Ectodermal cell (in vitro differentiated cells): ENCODE data around the gene ANKRD10.
"Not testable (repeated sequence)": the region's sequence is repeated elsewhere in the genome, so short reads cannot be mapped to it uniquely, and the experiment has no call there.

Source experiments
- H3K27ac ChIP-seq: 2 replicates; pipeline ENCODE4 v1.7.0; 2013; ENCODE audit warnings: mild to moderate bottlenecking, low read depth, low read length; ENCODE audit not compliant: insufficient read depth, poor library complexity, severe bottlenecking
- H3K27me3 ChIP-seq: 2 replicates; pipeline ENCODE4 v1.7.0; 2013; ENCODE audit warnings: mild to moderate bottlenecking, low read length; ENCODE audit not compliant: insufficient read depth, control insufficient read depth, poor library complexity, severe bottlenecking
- H3K36me3 ChIP-seq: one replicate; pipeline ENCODE4 v1.7.0; 2013; ENCODE audit warnings: low read length; ENCODE audit not compliant: control insufficient read depth, insufficient read depth
- H3K4me1 ChIP-seq: one replicate; pipeline ENCODE4 v1.7.0; 2013; ENCODE audit warnings: low read length; ENCODE audit not compliant: control insufficient read depth, insufficient read depth
- H3K4me3 ChIP-seq: 2 replicates; pipeline ENCODE4 v1.7.0; 2013; ENCODE audit warnings: low read depth, low read length, control low read depth; ENCODE audit not compliant: insufficient read depth
- H3K9me3 ChIP-seq: 2 replicates; pipeline ENCODE4 v1.7.0; 2013; ENCODE audit warnings: mild to moderate bottlenecking, low read length, moderate library complexity; ENCODE audit not compliant: control insufficient read depth
- WGBS, 2 experiments: methylation state at CpG; one replicate each; pipeline ENCODE4 v1.1.7; 2013; ENCODE audit warnings: missing lambda C conversion rate in 2 of 2; 5-methylcytosine and 5-hydroxymethylcytosine counted together

The ANKRD10 gene

DNA sequence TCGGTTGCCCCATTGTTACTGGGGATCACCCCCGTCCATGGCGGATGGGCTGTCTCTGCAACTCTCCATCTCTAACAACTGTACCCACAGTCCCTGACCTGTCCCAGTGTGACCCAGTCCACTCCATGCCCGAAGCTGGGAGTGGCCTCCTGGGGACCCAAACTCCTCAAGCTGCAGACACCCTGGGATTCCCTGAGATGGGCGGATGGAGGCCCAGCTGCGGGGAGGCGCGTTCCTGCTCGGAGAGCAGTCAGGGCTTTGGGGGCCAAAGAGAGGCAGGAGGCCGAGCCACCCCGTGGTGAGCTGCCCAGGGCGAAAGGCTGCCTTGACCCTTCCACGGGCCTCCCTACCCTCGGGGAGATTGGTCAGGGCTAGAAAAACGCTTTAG, 39.7 kb upstream of the ANKRD10 start:
- H3K27ac ChIP-seq, H3K9me3 ChIP-seq, H3K4me3 ChIP-seq, H3K27me3 ChIP-seq, H3K4me1 ChIP-seq, H3K36me3 ChIP-seq: not testable (repeated sequence)
- 91% methylated on average over 15 of the region's 15 CpGs for WGBS, 2 experiments

DNA sequence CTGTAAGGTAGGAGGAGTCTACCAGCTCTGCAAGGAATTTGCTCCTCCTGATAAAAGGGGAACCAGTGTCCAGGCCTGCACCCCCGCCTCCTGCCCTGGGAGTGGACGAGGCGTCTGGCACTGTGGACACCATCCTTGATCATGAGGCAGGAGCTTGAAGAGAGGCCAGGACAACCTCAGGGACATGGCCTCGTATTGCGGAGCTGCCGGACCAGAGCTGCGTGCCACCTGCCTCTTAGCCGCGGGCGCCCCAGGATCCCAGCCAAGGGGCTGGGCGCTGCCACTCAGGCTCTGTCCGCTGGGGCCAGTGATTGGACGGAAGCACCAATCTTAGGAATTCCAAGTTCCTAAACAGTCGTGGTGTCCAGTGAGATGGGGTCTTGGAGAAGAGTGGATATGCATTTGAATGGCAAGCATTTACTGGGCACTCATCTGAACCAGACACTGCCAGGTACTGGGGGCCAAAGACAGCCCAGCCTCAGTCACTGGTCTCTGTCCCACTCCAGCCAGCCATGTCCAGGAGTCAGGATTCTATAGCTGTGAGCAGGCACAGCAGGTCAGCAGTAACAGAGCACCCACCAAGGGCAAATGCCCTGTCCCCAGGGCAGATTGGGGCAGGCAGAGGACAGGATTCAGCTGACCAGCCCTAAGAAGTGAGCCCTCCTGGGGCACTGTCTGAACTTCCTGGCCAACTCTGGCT, 39.1 kb upstream of the ANKRD10 start:
- no peaks in the 10 kb centered on the region for H3K4me1 ChIP-seq
- no peaks in the 10 kb centered on the region for H3K9me3 ChIP-seq
- H3K36me3 ChIP-seq: no peaks in the 10 kb centered on the region
- H3K4me3 ChIP-seq: no peak overlapping the region
- WGBS, 2 experiments: 96 to 97% methylated on average over 14 of the region's 14 CpGs
- no peaks in the 10 kb centered on the region for H3K27me3 ChIP-seq
- no peak overlapping the region for H3K27ac ChIP-seq

DNA sequence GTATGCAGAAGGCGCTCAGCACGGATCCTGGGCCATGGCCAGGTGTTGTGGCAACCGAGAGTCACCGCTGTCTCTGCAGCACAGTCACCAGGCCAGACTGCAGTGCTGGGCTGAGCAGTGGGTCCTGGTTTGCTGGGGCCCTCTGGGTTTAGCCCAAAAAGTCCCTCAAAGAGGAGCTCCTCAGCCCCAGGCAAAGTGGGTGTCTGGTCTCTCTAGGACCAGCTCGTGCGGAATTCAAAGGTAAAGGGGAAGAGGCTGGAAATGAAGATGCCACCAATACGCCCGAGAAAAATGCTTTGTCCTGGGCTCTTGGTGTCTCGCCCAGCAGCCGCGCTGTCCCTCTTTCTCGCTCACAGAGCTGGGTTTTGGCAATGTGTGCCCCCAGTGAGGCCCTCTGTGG, 38.5 kb upstream of the ANKRD10 start:
- 94 to 95% methylated on average over 12 of the region's 12 CpGs for WGBS, 2 experiments
- Histone ChIP-seq H3K4me3 (no peak overlapping the region), H3K36me3 (no peaks in the 10 kb centered on the region), H3K9me3 (no peaks in the 10 kb centered on the region), H3K27ac (no peak overlapping the region), H3K4me1 (no peaks in the 10 kb centered on the region), H3K27me3 (no peaks in the 10 kb centered on the region)

DNA sequence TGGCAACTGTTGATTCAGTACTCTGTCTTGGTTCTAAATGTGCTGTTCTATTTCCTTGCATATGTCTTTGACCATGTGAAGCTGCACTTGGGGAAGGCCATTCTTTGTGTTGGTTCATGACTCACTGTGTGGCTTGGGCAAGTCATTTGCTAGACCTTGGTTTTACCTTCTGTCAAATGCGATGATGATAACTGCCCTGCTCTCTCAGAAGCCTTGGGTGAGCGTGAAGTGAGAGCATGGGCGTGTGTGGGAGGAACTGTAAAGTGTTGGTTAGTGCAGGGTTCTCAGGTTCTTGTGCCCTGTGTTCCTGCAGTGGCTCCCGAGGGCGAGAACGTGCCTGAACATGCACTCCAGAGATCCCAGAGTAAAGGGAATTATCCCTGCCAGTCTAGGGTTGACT, 37.3 kb upstream of the ANKRD10 start:
- H3K27me3 ChIP-seq: not testable (repeated sequence)
- WGBS, 2 experiments: 88 to 92% methylated on average over 4 to 6 of the region's 6 CpGs

DNA sequence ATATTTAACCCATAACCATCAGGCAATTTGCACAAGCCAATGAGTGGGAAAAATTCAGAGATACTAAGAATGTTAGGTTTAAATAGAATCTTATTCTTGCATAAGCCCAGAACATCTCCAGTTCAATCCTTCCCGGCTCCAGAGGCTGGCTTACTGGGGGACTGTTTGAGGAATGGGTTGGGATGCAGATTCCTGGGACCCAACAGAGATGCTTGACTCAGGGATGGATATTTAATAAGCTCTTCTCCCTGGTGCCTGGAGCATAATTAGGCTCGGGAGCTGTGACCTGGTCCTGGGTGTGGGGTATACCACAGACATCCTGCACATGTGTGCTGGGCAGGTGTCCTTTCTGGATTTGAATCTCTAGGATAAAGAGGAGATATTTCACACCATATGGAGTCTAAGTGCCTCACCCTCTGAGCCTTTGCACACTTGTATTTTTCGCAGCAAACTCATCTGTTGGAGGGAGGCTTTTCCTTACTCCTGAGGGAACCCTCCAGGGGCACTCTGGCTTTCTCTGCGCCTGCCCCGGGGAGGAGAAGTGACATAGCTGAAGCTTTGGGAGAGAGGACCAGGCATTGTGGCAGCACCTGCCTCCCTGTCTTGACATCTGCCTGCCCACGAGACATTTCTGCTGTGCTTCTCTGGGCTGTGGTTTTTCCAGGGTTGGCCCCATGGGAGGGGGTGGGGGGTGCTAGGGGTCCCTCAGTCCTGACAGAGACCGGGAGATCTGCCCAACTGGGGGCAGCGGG, 36.1 kb upstream of the ANKRD10 start:
- Histone ChIP-seq H3K36me3 (no peaks in the 10 kb centered on the region), H3K27me3 (no peaks in the 10 kb centered on the region), H3K4me3 (no peak overlapping the region), H3K4me1 (no peaks in the 10 kb centered on the region), H3K9me3 (no peaks in the 10 kb centered on the region), H3K27ac (no peak overlapping the region)
- WGBS, 2 experiments: 90 to 94% methylated on average over 8 of the region's 8 CpGs

More for the DNA sequence above, 37.3 kb upstream of the ANKRD10 start:
- not testable (repeated sequence) for H3K4me1 ChIP-seq, H3K4me3 ChIP-seq, H3K36me3 ChIP-seq, H3K9me3 ChIP-seq, H3K27ac ChIP-seq

DNA sequence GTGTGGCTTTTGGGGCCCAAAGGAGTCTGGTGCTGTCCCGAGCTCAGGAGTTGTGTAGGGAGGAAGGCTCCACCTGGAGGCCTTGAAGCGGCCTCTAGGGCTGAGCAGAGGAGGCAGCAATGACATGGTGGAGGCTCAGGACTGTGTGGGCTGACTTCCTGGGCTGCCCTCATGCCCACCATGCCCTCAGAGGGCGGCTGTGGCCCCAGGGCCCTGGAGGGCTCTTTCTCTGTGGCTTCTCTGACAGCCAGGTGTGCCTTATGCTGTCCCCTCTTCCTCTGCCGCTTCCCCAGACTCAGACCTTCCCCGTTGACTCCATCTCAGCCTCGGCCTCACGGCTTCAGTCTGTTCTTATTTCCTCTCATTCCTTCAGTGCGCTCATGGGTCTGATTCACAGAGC, 35.5 kb upstream of the ANKRD10 start:
- H3K36me3 ChIP-seq: no peaks in the 10 kb centered on the region
- WGBS, 2 experiments: 93 to 94% methylated on average over 8 of the region's 8 CpGs
- no peaks in the 10 kb centered on the region for H3K4me1 ChIP-seq
- H3K4me3 ChIP-seq: no peak overlapping the region
- no peaks in the 10 kb centered on the region for H3K27me3 ChIP-seq
- H3K27ac ChIP-seq: no peak overlapping the region
- no peaks in the 10 kb centered on the region for H3K9me3 ChIP-seq

DNA sequence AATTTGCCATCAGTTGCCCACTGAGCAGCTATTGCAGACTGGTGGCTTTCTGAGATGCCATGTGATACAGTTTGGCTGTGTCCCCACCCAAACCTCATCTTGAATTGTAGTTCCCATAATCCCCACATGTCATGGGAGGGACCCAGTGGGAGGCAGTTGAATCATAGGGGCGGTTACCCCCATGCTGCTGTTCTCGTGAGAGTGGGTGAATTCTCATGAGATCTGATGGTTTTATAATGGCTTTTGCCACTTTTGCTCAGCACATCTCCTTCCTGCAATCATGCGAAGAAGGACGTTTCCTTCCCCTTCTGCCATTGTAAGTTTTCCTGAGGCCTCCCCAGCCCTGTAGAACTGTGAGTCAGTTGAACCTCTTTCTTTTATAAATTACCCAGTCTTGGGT, 34.8 kb upstream of the ANKRD10 start:
- H3K4me3 ChIP-seq: no peak overlapping the region
- H3K4me1 ChIP-seq: no peaks in the 10 kb centered on the region
- no peaks in the 10 kb centered on the region for H3K27me3 ChIP-seq
- H3K9me3 ChIP-seq: no peaks in the 10 kb centered on the region
- H3K27ac ChIP-seq: no peak overlapping the region
- no peaks in the 10 kb centered on the region for H3K36me3 ChIP-seq
- 89 to 94% methylated on average over 4 of the region's 4 CpGs for WGBS, 2 experiments

DNA sequence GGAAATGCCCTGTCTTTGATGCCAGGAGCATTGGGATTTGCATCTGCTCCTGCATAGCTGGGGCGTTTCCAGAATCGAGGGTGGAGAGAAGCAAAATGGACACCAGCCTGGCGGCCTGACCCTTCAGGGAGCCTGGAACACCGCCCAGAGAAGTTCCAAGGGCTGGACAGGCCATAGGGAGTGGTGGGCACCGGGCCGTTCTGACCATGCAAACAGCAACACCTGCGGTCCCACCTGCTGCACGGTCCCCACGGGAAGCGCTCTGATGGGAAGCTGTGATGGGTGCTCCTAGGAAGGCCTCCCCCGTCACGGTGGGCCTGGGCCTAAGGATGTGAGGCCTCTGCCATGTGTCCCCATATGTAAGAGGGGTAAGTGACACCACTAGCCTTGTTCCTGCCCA, 34.2 kb upstream of the ANKRD10 start:
- Histone ChIP-seq H3K27me3 (no peaks in the 10 kb centered on the region), H3K9me3 (no peaks in the 10 kb centered on the region), H3K36me3 (no peaks in the 10 kb centered on the region), H3K4me1 (no peaks in the 10 kb centered on the region), H3K27ac (no peak overlapping the region), H3K4me3 (no peak overlapping the region)
- WGBS, 2 experiments: 94 to 95% methylated on average over 12 of the region's 12 CpGs

DNA sequence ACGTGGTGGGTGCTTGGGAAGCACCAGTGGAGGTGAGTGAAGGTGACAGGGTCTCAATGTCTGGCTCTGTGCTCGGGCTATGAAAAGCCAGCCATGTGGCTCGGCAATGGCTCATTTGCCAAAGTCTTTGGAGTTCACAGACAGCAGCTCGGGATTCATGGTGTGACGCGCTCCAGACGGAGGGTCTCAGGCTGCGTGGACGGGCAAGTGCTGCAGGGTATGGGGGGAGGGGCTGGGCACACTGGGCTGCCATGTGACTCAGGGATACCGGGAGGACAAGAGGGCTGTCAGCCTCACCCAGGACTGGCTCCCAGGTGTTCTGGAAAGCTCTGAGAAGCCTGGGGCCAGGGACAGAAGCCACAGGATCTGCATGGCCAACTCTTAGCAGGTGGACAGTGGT, 32.5 kb upstream of the ANKRD10 start:
- H3K27me3 ChIP-seq, H3K36me3 ChIP-seq, H3K4me1 ChIP-seq, H3K4me3 ChIP-seq, H3K27ac ChIP-seq, H3K9me3 ChIP-seq: not testable (repeated sequence)
- 90 to 94% methylated on average over 1 to 6 of the region's 10 CpGs for WGBS, 2 experiments

DNA sequence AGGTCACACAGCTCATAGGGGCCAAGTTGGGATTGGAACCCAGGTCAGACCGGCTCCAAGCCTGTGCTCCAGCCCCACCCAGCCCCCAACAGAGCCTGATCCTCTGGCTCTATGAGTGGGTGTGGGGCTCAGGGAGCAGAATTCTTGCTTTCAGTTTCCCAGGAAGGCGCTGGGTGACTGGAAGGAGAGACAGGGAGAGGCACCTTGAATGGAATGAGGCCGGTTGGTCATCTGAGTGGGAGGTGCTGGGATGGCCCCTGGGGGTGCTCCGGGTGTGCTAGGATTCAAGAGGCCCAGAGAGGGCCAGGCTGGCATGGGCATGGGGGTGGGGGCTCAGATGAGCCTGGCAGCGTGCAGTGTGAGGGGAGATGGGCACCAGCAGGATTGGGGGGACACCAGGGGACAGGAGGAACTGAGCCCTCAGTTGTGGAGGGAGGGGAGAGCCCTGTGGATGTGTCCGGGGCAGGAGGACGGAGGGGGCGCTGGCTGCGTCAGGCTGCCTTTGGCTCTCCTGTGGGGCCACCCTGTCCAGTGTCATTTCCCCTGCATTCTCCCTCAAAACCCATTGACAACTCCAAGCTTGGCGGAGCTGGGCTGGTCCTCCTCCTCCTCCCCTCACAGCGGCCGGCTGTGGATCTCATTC, 31.2 kb upstream of the ANKRD10 start:
- WGBS, 2 experiments: 92 to 93% methylated on average over 10 to 12 of the region's 12 CpGs
- Histone ChIP-seq H3K27ac (no peak overlapping the region), H3K27me3 (no peaks in the 10 kb centered on the region), H3K36me3 (no peaks in the 10 kb centered on the region), H3K4me3 (no peak overlapping the region), H3K4me1 (no peaks in the 10 kb centered on the region), H3K9me3 (no peaks in the 10 kb centered on the region)
